NCI-H1417 treated with DMSO at 0.1 percent for 48 hours (cell line): ENCODE measurements around the gene DCPS.
"Not testable (repeated sequence)": the region's sequence is repeated elsewhere in the genome, so short reads cannot be mapped to it uniquely, and the experiment has no call there.

Experiments
- DNase-seq: peaks from one replicate; lab custom pipeline; 2025; lab: John Stamatoyannopoulos, UW

The DCPS gene

GRCh38 chr11:126345283-126345682, 41.4 kb downstream of the DCPS start:
- no peak for DNase-seq

- no peak for DNase-seq
Observed at GRCh38 chr11:126345759-126346585, 42.1 kb downstream of the DCPS start.

- DNase-seq: peak; percentile 65
Observed at GRCh38 chr11:126346586-126346940, 42.7 kb downstream of the DCPS start.

- not testable (repeated sequence) for DNase-seq
Observed at GRCh38 chr11:126346946-126347345, 43.1 kb downstream of the DCPS start.

- no peak for DNase-seq
Observed at GRCh38 chr11:126347751-126348668, 44.1 kb downstream of the DCPS start.

GRCh38 chr11:126348806-126349582, 45.1 kb downstream of the DCPS start:
- no peak for DNase-seq

- DNase-seq: no peak
Observed at GRCh38 chr11:126350836-126351235, 47.0 kb downstream of the DCPS start.

- DNase-seq: no peak
Observed at GRCh38 chr11:126352163-126352562, 48.3 kb downstream of the DCPS start.

- DNase-seq: no peak
Observed at GRCh38 chr11:126352934-126353801, 49.3 kb downstream of the DCPS start.

GRCh38 chr11:126354631-126355323, 50.9 kb downstream of the DCPS start:
- DNase-seq: no peak

GRCh38 chr11:126355324-126355925, 51.6 kb downstream of the DCPS start, which contains the start of gene ST3GAL4:
Gene ST3GAL4 (plus strand): TSS chr11:126355686. CDS start chr11:126406156, 50,470 bp downstream.
- DNase-seq: no peak

GRCh38 chr11:126355926-126356897, 52.4 kb downstream of the DCPS start:
- DNase-seq: no peak

- DNase-seq: no peak
Observed at GRCh38 chr11:126357055-126357962, 53.4 kb downstream of the DCPS start.

- no peak for DNase-seq
Observed at GRCh38 chr11:126357969-126358762, 54.3 kb downstream of the DCPS start.

- no peak for DNase-seq
Observed at GRCh38 chr11:126358763-126359160, 54.9 kb downstream of the DCPS start.

GRCh38 chr11:126359431-126360048, 55.7 kb downstream of the DCPS start:
- DNase-seq: no peak
